Parathyroid adenoma (tissue), 2 donors: ENCODE results near the gene KCNN2.

Experiments
- H2AFZ ChIP-seq: fragments of 300-600 bp; sonication (generic); one replicate; pipeline ENCODE4 v1.7.0; 2017; ENCODE audit warnings: antibody characterized with exemption, mild to moderate bottlenecking
- H3K27ac ChIP-seq: fragments of 300-600 bp; sonication (generic); one replicate; pipeline ENCODE4 v1.7.0; 2017
- H3K27me3 ChIP-seq: fragments of 300-600 bp; sonication (generic); one replicate; pipeline ENCODE4 v1.7.0; 2017; ENCODE audit warnings: low read length; ENCODE audit not compliant: control insufficient read depth, insufficient read depth
- H3K36me3 ChIP-seq: fragments of 300-600 bp; sonication (generic); one replicate; pipeline ENCODE4 v1.7.0; 2017; ENCODE audit warnings: low read length; ENCODE audit not compliant: control insufficient read depth, insufficient read depth
- H3K4me1 ChIP-seq: fragments of 300-600 bp; sonication (generic); one replicate; pipeline ENCODE4 v1.7.0; 2017; ENCODE audit warnings: control low read depth
- H3K4me2 ChIP-seq: fragments of 300-600 bp; sonication (generic); one replicate; pipeline ENCODE4 v1.7.0; 2017; ENCODE audit warnings: low read length
- H3K4me3 ChIP-seq: fragments of 300-600 bp; sonication (generic); one replicate; pipeline ENCODE4 v1.7.0; 2017; ENCODE audit warnings: low read depth, low read length
- H3K79me2 ChIP-seq: fragments of 300-600 bp; sonication (generic); one replicate; pipeline ENCODE4 v1.7.0; 2017; ENCODE audit warnings: control low read depth
- H3K9ac ChIP-seq: fragments of 300-600 bp; sonication (generic); one replicate; pipeline ENCODE4 v1.7.0; 2017; ENCODE audit warnings: mild to moderate bottlenecking
- H3K9me3 ChIP-seq: fragments of 300-600 bp; sonication (generic); one replicate; pipeline ENCODE4 v1.7.0; 2017; ENCODE audit warnings: low read length; ENCODE audit not compliant: control insufficient read depth
- CTCF ChIP-seq: fragments of 300-600 bp; sonication (generic); IDR thresholded peaks from one replicate; pipeline ENCODE4 v1.7.0; 2017; ENCODE audit warnings: antibody characterized with exemption, mild to moderate bottlenecking
- donor health status: primary hyperparathyroidism.

KCNN2 gene

GRCh38 chr5:114361724-114362196 is at the start of gene KCNN2:
Gene KCNN2, plus strand, starts transcription at chr5:114362070. Its CDS starts 70 bp downstream, at chr5:114362140.
- H3K4me2 ChIP-seq = peak within 1 kb of the TSS; percentile 85
- no peaks in the 10 kb centered on the region for H3K27me3 ChIP-seq
- no peaks in the 10 kb centered on the region for H3K79me2 ChIP-seq
- peak within 1 kb of the TSS; percentile 94 for H2AFZ ChIP-seq
- peak within 1 kb of the TSS; percentile 56 for H3K4me3 ChIP-seq
- H3K9ac ChIP-seq = no peak within 1 kb of the TSS
- H3K4me1 ChIP-seq = peaks cover 6% of the 10 kb centered on the region
- no peak for TF ChIP-seq CTCF
- peak within 1 kb of the TSS; percentile 64 for H3K27ac ChIP-seq
- no peaks in the 10 kb centered on the region for H3K9me3 ChIP-seq
- no peaks in the 10 kb centered on the region for H3K36me3 ChIP-seq

- H3K4me2 ChIP-seq = no peak overlapping the region
- no peaks in the 10 kb centered on the region for H3K36me3 ChIP-seq
- H3K9me3 ChIP-seq = no peaks in the 10 kb centered on the region
- H3K79me2 ChIP-seq = no peaks in the 10 kb centered on the region
- no peak overlapping the region for H3K4me3 ChIP-seq
- TF ChIP-seq CTCF = no peak
- H3K27me3 ChIP-seq = no peaks in the 10 kb centered on the region
- H3K4me1 ChIP-seq = no peaks in the 10 kb centered on the region
- no peak overlapping the region for H3K9ac ChIP-seq
- no peak overlapping the region for H3K27ac ChIP-seq
- H2AFZ ChIP-seq = no peak overlapping the region
Observed at GRCh38 chr5:114312658-114313057, 49.2 kb upstream of the KCNN2 start.

DNA sequence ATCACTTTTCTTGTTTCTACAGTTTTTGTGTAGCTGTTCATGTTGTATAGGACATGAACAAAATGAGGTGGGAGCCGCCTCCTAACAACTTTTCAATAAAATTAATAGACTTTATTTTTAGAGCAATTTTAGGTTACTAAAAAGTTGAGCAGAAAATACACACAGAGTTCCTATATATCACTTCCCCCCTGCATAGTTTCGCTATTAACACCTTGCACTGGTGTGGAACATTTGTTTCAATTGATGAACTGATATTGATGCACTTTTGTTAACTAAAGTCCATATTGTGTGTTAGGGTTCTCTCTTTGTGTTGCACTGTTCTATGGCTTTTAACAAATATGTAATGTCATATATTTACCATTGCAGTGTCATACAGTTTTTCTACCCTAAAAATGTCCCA is 47.8 kb upstream of the KCNN2 start:
- H3K9me3 ChIP-seq = no peaks in the 10 kb centered on the region
- no peaks in the 10 kb centered on the region for H3K4me1 ChIP-seq
- H3K4me2 ChIP-seq = no peak overlapping the region
- no peak overlapping the region for H3K4me3 ChIP-seq
- TF ChIP-seq CTCF = no peak
- no peak overlapping the region for H3K27ac ChIP-seq
- H2AFZ ChIP-seq = no peak overlapping the region
- H3K27me3 ChIP-seq = no peaks in the 10 kb centered on the region
- H3K9ac ChIP-seq = no peak overlapping the region
- H3K79me2 ChIP-seq = no peaks in the 10 kb centered on the region
- no peaks in the 10 kb centered on the region for H3K36me3 ChIP-seq

DNA sequence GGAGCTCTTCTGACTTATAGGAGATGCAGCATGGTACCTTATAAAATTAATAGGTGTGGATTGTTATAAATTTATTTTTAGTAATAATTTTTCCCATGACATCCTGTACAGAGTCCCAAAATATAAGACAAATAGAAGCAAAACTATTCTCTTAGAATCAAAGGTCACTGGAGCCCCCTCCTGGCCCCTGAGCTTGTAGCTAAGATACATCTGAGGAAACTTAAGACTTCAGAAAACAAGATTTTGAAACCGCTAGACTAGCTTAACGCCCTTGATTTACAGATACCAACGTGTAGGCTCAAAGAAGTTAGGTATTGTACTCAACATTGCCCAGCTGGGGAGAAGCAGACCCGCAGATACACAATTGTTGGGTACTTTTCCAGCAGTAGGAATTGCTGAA is 45.7 kb upstream of the KCNN2 start:
- no peak overlapping the region for H3K4me2 ChIP-seq
- no peaks in the 10 kb centered on the region for H3K27me3 ChIP-seq
- H3K9ac ChIP-seq = no peak overlapping the region
- no peak overlapping the region for H3K27ac ChIP-seq
- H2AFZ ChIP-seq = no peak overlapping the region
- TF ChIP-seq CTCF = no peak
- H3K4me3 ChIP-seq = no peak overlapping the region
- H3K4me1 ChIP-seq = no peaks in the 10 kb centered on the region
- H3K9me3 ChIP-seq = no peaks in the 10 kb centered on the region
- H3K79me2 ChIP-seq = no peaks in the 10 kb centered on the region
- H3K36me3 ChIP-seq = no peaks in the 10 kb centered on the region

GRCh38 chr5:114317751-114318150 is 44.1 kb upstream of the KCNN2 start:
- H3K4me1 ChIP-seq = no peaks in the 10 kb centered on the region
- no peak overlapping the region for H3K9ac ChIP-seq
- H3K27ac ChIP-seq = no peak overlapping the region
- H3K4me2 ChIP-seq = no peak overlapping the region
- no peaks in the 10 kb centered on the region for H3K27me3 ChIP-seq
- H3K36me3 ChIP-seq = no peaks in the 10 kb centered on the region
- no peak overlapping the region for H3K4me3 ChIP-seq
- H3K9me3 ChIP-seq = no peaks in the 10 kb centered on the region
- no peak overlapping the region for H2AFZ ChIP-seq
- no peak for TF ChIP-seq CTCF
- H3K79me2 ChIP-seq = no peaks in the 10 kb centered on the region
